Thymus (tissue), 11 donors: ENCODE results near the gene GPSM1. TPM values are rescaled to one million over a fixed set of nuclear protein-coding genes. Genes with fewer than 3 reads are reported as not detected.

ENCODE experiments used
- DNase-seq, 9 donors: peaks; one replicate each; pipeline ENCODE4 v3.0.0-alpha.2; 2013; ENCODE audit warnings: low spot score in 9 of 9, low read depth in 6 of 9, missing footprints in 1 of 9
- H3K27ac ChIP-seq, 2 donors: one replicate each; pipeline ENCODE4 v1.5.1; 2013; ENCODE audit warnings: control low read depth in 1 of 2, low read depth in 1 of 2, low read length in 1 of 2, mild to moderate bottlenecking in 1 of 2, moderate library complexity in 1 of 2
- H3K27me3 ChIP-seq, 2 donors: one replicate each; pipeline ENCODE4 v1.5.1; 2013; ENCODE audit warnings: low read length in 1 of 2; ENCODE audit not compliant: control insufficient read depth in 2 of 2, insufficient read depth in 1 of 2
- H3K36me3 ChIP-seq, 2 donors: one replicate each; pipeline ENCODE4 v1.5.1; 2013; ENCODE audit warnings: low read length in 1 of 2, mild to moderate bottlenecking in 1 of 2, moderate library complexity in 1 of 2; ENCODE audit not compliant: control insufficient read depth in 2 of 2, insufficient read depth in 2 of 2
- H3K4me1 ChIP-seq, 2 donors: one replicate each; pipeline ENCODE4 v1.5.1; 2013; ENCODE audit warnings: low read length in 2 of 2; ENCODE audit not compliant: control insufficient read depth in 2 of 2, insufficient read depth in 2 of 2
- H3K4me3 ChIP-seq, 2 donors: one replicate each; pipeline ENCODE4 v1.5.1; 2013; ENCODE audit warnings: low read length in 2 of 2, control low read depth in 1 of 2, mild to moderate bottlenecking in 1 of 2
- H3K9me3 ChIP-seq, 2 donors: one replicate each; pipeline ENCODE4 v1.5.1; 2013; ENCODE audit warnings: low read length in 1 of 2, mild to moderate bottlenecking in 1 of 2; ENCODE audit not compliant: control insufficient read depth in 2 of 2, insufficient read depth in 1 of 2
- WGBS: extraction: QIAGEN DNeasy Blood & Tissue Kit; methylation state at CpG from one replicate; pipeline ENCODE4 v1.1.7; 2013; 5-methylcytosine and 5-hydroxymethylcytosine counted together
- polyA plus RNA-seq: library from polyadenylated mRNA; stranded (reverse); fragments of 200-250 nt; gene quantifications from one replicate; pipeline ENCODE4 v1.2.3, GENCODE V29; 2013
- total RNA-seq: library from RNA; stranded (reverse); fragments of 120-200 nt; gene quantifications from one replicate; pipeline ENCODE4 v1.2.4, GENCODE V29; 2013
- donor health status: healthy.

GPSM1 gene
- total and polyA plus RNA-seq, 2 donors = 6.1 to 13.1 TPM

GRCh38 chr9:136290508-136291000 lies 36.8 kb upstream of the GPSM1 start:
- Histone ChIP-seq H3K9me3 (no peaks in the 10 kb centered on the region), H3K27ac (no peak overlapping the region), H3K4me3 (no peak overlapping the region), H3K4me1 (no peaks in the 10 kb centered on the region), H3K36me3 (no peaks in the 10 kb centered on the region), H3K27me3 (peaks cover 0 to 2% of the 10 kb centered on the region in 2 donors)
- 98% methylated on average over 31 of the region's 31 CpGs for whole genome bisulfite sequencing
- no peak for DNase-seq

- WGBS = 92% methylated on average over 22 of the region's 22 CpGs
- H3K36me3 ChIP-seq = no peaks in the 10 kb centered on the region
- DNase-seq = no peak
- no peaks in the 10 kb centered on the region for H3K9me3 ChIP-seq
- H3K4me1 ChIP-seq = no peaks in the 10 kb centered on the region
- no peak overlapping the region for H3K27ac ChIP-seq
- H3K27me3 ChIP-seq = peaks cover 0 to 2% of the 10 kb centered on the region in 2 donors
- H3K4me3 ChIP-seq = no peak overlapping the region
Measured at GRCh38 chr9:136291306-136292025, 35.9 kb upstream of the GPSM1 start.

- H3K27ac ChIP-seq = no peak overlapping the region
- WGBS = 96% methylated on average over 19 of the region's 19 CpGs
- no peak overlapping the region for H3K4me3 ChIP-seq
- H3K36me3 ChIP-seq = no peaks in the 10 kb centered on the region
- no peaks in the 10 kb centered on the region for H3K4me1 ChIP-seq
- no peak for DNase-seq
- H3K9me3 ChIP-seq = no peaks in the 10 kb centered on the region
- no peaks in the 10 kb centered on the region for H3K27me3 ChIP-seq
Measured at GRCh38 chr9:136292026-136292538, 35.3 kb upstream of the GPSM1 start.

- no peaks in the 10 kb centered on the region for H3K4me1 ChIP-seq
- no peaks in the 10 kb centered on the region for H3K9me3 ChIP-seq
- 95% methylated on average over 34 of the region's 34 CpGs for WGBS
- no peak overlapping the region for H3K4me3 ChIP-seq
- no peak for DNase-seq
- H3K27me3 ChIP-seq = no peaks in the 10 kb centered on the region
- H3K36me3 ChIP-seq = no peaks in the 10 kb centered on the region
- H3K27ac ChIP-seq = no peak overlapping the region
Measured at GRCh38 chr9:136292591-136293448, 34.5 kb upstream of the GPSM1 start.

- Histone ChIP-seq H3K27me3 (no peaks in the 10 kb centered on the region), H3K27ac (no peak overlapping the region), H3K4me3 (no peak overlapping the region), H3K36me3 (no peaks in the 10 kb centered on the region), H3K9me3 (no peaks in the 10 kb centered on the region), H3K4me1 (no peaks in the 10 kb centered on the region)
- no peak for DNase-seq
- 86% methylated on average over 14 of the region's 14 CpGs for WGBS
Measured at GRCh38 chr9:136293476-136294077, 33.8 kb upstream of the GPSM1 start.

GRCh38 chr9:136294437-136294836 lies 32.9 kb upstream of the GPSM1 start:
- no peak overlapping the region for H3K27ac ChIP-seq
- no peaks in the 10 kb centered on the region for H3K27me3 ChIP-seq
- no peak for DNase-seq
- no peaks in the 10 kb centered on the region for H3K4me1 ChIP-seq
- no peak overlapping the region for H3K4me3 ChIP-seq
- no peaks in the 10 kb centered on the region for H3K36me3 ChIP-seq
- H3K9me3 ChIP-seq = no peaks in the 10 kb centered on the region
- WGBS = 93% methylated on average over 5 of the region's 5 CpGs

- no peaks in the 10 kb centered on the region for H3K27me3 ChIP-seq
- no peaks in the 10 kb centered on the region for H3K9me3 ChIP-seq
- no peak overlapping the region for H3K27ac ChIP-seq
- H3K36me3 ChIP-seq = no peaks in the 10 kb centered on the region
- H3K4me3 ChIP-seq = no peak overlapping the region
- no peaks in the 10 kb centered on the region for H3K4me1 ChIP-seq
- 94% methylated on average over 16 of the region's 16 CpGs for WGBS
- no peak for DNase-seq
Measured at GRCh38 chr9:136295055-136295454, 32.3 kb upstream of the GPSM1 start.

- DNase-seq = no peak
Measured at GRCh38 chr9:136295542-136296433, 31.6 kb upstream of the GPSM1 start.

More at GRCh38 chr9:136295542-136296433, 31.6 kb upstream of the GPSM1 start:
- H3K27me3 ChIP-seq = no peaks in the 10 kb centered on the region
- 85% methylated on average over 37 of the region's 37 CpGs for WGBS
- H3K9me3 ChIP-seq = no peaks in the 10 kb centered on the region
- no peaks in the 10 kb centered on the region for H3K36me3 ChIP-seq
- no peaks in the 10 kb centered on the region for H3K4me1 ChIP-seq
- H3K27ac ChIP-seq = no peak overlapping the region
- no peak overlapping the region for H3K4me3 ChIP-seq
